ENCODE data around the gene PELI3.

GRCh38 chr11:66475349-66476172 lies 8.9 kb downstream of the PELI3 start:
- TF ChIP-seq CTCF (IDR thresholded peaks at IDR 0.05; ENCODE audit: low read length) (no peak), EZH2 (IDR thresholded peaks at IDR 0.05; ENCODE audit: borderline replicate concordance, low read length) (no peak)

All from OCI-LY1 (cell line).